ENCODE data around the gene SYT1.
"Not testable (repeated sequence)": the region's sequence is repeated elsewhere in the genome, so short reads cannot be mapped to it uniquely, and the experiment has no call there.

The SYT1 gene

DNA sequence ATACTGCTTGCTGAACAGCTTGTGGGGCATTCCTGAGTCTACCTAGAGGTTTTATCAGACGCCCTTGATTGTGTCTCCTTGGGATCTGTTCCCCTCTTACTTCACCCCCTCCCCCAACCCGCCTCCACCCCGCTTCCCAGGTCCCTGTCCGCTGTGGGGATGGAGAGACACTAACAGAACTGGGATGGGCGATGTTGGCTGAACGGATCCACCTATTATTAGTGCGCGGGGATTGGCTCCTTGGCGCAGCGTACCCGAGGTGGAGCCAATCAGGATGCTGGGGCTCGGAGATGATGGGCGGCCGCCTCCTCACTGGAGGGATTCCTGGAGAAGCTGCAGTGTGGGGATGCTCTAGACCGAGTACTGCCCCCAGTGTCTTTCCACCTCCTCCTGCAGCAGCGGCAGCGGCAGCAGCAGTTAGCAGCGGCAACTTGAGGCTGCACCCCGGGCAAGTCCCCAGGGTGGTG lies at the start of gene SYT1:
TSS of gene SYT1 (plus strand) at position 372 of the 467 bp plus-strand sequence.
- no peak for DNase-seq

DNA sequence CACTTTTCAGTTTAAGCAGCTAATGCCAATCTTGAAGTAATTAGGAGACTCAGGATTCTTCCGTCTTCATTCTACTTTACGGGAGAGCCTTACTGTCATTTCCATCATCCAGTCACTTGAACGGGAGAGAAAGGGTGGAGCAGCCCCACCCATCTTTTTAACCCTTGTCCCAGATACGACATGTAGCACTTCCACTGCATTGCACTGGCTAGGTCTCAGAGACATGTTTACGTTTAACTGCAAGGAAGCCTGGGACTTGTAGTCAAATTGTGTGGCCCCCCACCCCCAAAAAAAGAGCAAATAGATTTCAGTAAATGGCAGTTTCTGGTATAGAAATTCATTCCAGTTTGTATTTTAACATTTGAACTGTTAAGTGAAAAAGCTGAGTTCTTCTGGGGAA lies 46.1 kb upstream of the SYT1 start:
- DNase-seq: no peak

DNA sequence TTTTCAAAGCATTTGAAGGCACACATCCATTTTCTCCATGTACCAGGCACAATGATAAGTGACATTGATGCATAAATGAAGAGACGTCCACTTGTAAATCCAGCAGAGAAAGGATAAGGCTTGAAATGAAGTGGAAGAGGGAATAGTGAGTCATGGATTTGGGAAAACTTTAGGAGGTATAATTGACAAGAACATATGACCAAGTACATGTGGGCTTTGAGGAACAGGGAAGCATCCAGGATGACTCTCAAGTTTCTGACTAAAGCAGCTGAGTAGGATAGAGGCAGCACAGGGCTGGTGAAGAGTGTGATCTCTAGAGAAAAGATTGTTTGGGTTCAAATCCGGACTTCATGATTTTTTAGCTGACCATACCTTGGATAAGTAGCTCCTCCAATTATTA lies 43.6 kb upstream of the SYT1 start:
- DNase-seq: no peak

DNA sequence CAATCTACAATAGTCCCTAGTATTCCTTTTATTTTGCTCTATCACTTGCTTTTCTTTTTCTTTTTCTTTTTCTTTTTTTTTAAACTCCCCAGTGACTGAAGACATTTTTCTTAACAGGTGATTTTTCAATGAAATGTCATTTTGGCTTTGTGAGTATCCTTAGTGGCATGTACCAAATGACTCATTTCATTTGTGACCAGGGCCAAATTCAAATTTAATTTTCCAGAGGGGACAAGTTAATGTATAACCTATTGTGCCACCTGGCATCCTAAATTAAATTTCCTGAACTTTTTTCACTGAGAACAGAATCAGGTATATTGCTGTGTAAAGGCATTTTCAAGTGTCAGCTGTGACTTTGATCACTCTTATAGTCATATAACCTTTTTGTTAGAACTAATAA lies 39.7 kb upstream of the SYT1 start:
- no peak for DNase-seq

DNA sequence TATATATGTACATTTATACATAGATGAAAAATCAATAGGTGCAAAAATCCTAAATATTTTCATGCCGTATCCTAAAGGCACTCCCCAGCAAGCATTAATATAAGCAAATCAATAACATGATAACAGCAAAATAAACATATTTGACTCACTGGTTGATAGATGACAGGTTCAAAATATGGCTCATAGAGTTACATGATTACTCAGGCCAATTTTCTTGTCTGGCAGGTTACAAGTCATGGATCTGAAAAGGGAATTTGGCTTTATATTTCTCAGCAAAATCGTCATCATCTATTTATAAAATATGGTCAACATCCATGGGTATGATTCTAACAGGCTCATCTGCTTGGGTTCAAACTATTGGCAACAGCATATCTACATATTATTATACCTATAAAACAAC lies 34.9 kb upstream of the SYT1 start:
- DNase-seq: no peak

DNA sequence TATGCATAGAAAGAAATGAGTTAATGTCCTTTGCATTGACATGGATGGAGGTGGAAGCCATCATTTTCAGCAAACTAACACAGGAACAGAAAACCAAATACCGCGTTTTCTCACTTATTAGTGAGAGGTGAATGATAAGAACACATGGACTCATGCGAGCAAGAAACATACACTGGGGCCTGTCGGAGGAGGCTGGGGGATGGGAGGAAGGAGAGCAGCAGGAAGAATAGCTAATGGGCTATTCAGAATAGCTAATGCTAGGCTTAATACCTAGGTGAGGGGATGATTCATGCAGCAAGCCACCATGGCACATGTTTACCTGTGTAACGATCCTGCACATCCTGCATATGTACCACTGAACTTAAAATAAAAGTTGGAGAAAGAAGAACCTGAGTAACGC lies 29.1 kb upstream of the SYT1 start:
- DNase-seq: no peak

DNA sequence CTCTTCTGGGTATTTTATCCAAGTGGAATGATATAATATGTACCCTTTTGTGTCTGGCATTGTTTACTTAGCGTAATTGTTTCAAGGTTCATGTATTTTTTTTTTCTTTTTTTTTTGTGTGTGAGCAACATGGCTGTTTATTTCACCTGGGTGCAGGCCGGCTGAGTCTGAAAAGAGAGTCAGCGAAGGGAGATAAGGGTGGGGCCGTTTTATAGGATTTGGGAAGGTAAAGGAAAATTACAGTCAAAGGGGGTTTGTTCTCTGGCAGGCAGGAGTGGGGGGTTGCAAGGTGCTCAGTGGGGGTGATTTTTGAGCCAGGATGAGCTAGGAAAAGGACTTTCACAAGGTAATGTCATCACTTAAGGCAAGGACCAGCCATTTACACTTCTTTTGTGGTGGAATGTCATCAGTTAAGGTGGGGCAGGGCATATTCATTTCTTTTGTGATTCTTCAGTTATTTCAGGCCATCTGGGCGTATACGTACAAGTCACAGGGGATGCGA lies 24.0 kb upstream of the SYT1 start:
- not testable (repeated sequence) for DNase-seq

DNA sequence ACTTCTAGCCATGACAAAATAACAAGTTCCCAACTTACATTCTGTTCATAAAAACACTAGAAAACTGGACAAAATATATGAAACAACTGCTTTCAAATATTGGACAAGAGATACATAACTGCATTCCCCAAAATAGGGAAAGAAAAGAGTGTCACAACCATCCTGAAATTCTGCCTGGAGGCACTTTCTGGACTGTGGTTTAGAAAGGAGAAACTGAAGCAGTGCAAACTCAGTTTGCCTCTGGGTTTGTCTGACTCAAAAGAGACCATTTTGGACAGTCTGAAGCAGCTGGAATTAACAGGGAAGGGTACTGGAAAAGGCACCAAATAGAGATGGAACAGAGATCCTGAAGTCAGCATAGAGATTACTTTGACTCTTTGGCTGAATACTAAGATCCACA lies 11.3 kb upstream of the SYT1 start:
- DNase-seq: no peak

DNA sequence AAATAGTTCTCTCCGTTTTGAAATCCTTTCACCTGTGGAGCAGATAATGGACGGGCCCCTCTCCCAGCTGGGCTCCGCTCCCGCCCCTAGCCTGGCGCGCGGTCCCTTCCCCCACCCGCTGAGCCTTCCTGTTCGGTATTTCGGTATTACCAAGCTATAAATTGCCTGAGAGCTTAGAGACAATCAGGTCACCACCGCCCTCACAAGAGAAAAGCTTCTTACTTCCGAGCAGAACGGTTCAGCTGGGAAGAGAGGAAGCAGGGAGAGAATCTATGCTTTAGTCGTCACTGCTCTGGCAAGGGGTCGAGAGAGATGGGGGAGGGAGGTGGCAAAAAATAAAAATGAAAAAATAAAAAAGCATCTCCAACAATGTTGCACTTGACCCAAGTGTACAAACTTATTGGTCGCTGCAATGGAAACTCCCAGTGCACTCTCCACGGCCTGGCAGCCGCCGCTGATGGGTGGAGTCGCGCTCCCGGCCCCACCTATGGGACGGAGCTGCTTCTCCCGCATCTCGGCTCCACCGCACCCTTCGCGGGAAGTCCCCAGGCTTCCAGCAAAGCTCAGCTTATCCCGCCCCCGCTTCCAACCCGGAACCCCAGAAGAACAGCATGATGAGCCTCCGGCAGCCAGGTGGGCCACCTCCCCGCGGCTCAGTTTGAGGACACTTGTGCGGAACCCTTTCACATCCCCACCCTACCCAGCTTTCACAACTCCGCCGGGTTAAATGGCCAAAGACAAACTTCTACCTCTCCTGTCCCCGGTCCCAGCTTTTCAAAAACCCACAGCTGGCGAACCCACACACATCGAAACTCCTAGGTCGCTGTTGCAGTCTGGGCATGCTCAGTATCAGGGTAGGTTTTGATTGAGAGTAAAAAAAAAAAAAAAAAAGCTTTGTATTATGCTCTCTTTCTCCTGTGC lies 832 bp upstream of the SYT1 start:
- DNase-seq: no peak

DNA sequence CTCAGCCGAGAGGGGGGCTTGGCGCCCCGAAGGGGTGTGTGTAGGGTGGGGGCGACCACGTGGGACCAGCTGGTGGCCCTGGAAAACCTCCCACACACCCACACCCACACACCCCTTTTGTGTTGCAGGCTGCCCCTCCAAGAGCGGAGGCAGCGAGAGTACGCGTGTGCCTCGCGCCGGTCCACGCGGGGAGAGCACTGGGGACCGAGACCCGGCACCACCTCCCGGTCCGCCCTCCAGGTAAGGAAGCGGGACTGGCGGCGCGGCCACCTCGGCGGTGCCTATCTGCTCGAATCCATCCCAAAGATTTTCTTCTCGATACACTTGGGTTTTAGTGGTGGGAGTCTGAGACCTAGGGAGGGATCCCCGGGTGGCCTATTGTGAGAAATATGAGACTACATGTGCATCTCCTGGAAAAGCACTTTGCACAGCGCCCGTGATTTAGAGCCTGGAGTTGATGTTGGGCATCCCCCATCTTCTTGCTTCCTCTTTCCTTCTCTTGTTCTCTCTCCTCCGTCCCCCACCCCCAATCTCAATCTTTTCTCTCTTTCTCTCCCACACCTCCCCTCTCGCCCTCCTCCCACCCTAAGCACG lies 393 bp downstream of the SYT1 start:
- DNase-seq: no peak

DNA sequence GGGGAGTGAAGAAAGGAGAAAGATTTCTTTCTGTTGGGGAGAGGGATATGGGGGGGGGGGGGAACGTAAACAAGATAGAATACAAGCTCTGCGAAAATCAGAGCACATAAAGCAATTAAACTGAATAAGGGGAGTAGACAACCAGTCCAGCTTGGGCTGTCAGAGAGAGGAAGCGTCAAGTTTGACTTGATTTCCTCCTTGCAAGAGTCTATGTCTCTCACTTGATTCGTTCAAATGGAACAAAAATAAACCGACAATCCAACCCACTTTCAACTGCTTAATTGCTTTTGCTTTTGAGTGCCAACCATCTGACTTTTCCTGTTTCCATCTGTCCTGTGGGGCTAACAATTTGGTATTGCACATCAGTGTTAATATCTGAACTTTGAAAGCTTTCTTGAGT lies 942 bp downstream of the SYT1 start:
- DNase-seq: no peak

DNA sequence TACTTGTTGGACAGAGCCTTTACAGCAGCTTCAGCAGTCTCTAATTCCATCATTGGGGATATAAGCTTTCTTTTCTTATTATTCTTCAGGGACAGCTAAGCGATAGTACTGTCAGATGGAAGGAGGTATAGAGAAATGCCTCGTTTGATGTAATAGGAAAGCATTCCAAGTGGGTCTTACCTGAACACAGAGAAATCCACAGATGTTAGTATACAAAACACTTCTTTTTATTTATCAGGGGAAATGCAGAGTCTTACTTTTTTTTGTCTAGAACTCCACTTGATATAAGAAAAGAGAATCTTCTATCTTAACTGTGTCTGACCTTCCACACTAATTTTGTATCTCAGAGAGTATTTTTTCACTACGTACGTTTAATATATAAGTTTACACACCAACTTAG lies 1.9 kb downstream of the SYT1 start:
- DNase-seq: no peak

DNA sequence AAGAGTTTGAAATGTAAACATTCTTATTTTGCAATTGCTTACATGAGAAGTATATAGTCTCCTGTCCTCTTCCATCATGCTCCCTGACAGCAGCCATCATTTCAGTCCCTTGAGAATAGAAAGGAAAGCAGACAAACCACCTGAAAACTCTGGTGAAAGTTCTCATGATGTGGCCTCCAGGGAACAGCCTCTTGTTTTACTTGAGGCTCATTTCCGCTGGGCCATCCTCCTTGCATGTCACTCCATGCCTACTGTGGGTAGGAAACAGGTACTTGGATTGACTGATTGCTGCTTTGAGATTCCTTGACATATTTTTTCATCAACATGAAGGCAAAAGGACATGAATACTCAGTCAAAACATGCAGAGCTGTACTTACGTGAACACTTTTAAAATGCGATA lies 6.0 kb downstream of the SYT1 start:
- DNase-seq: no peak

DNA sequence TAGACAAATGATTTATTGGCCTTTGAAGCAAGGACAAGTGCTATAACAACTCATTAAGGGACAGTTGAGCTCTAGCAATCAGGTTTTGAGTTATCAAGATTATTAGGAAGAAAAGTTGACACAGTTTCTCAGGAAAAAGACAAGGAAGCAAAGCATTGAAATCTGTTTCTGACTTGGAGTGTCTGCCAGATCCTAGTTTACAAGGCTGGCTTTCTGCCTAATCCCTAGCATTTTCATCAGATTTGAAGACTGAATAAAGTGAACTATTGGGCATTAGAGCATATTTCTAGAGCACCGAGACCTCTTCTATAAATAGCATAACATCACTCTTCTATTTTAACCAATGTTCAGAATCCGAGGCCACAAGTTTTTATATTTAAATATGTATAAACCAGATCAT lies 7.0 kb downstream of the SYT1 start:
- DNase-seq: no peak

DNA sequence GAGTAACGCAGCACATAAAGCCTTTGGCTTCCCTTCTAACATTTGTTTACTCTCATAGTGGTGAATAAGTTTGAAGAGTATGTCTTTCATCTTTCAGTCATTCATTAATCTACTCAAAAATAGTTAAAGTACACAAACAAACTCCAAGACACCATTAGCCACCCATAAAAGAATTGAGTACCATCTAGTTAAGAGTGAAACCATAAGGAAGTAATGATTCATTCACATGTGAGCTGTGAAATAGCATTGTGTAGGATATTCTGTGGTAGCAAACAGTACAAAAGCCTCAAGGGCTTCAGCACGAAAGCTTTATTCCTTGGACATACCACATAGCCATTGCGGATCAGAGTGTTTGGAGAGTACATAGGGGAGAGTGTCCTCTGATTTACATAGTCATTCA lies 13.9 kb downstream of the SYT1 start:
- DNase-seq: no peak

DNA sequence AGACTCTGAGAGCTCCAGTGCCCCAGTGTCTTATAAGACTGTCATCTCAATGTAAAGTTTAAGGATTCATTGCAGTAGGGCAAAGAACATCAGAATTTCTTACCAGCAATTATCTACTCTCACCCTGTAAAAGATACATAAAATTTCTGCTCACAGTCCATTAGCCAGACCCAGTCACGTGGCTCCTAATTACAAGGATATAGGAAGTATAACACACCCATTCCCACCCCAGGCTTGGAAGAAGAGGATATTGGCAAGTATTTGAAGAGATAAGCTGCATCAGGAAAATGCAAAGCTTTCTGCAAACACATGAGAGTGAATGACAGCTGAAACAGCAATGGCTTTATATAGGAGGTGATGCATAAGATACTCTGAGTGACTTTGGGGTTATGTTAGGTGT lies 14.3 kb downstream of the SYT1 start:
- DNase-seq: no peak

DNA sequence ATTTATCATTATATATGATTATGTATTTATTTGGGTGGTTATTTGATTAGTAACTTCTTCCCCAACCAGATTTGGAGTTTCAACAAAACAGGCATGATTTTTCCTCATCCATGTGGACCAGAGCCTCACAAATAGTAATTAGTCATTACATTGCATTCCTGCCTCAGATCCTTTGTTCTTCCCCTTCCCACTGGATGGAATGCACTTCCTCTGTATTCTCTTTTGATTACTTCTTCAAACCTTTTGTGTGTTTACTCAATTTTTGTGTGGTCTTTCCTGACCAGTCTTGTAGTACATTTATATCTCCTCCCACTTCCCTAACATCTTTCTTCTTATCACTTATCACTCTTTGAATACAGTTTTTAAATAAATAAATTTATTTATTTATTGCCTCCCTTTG lies 15.5 kb downstream of the SYT1 start:
- no peak for DNase-seq

DNA sequence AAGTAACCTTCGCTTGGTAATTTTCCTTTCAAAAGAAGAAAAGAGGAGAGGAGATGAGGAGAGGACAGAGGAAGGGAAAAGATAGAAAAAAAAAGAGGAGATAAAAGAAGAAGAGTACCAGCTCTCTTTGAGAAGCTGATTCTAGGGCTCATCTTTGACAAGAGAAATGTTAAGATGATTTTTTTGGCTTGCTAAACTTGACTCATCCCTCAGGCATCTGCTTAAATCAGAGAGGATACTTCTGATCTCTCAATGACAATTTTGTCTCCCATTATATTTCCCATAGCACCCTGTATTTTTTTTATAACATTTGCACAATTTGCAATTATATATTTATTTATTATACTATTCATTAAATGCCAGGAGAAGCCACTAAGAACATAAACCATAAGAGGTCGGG lies 17.1 kb downstream of the SYT1 start:
- no peak for DNase-seq

DNA sequence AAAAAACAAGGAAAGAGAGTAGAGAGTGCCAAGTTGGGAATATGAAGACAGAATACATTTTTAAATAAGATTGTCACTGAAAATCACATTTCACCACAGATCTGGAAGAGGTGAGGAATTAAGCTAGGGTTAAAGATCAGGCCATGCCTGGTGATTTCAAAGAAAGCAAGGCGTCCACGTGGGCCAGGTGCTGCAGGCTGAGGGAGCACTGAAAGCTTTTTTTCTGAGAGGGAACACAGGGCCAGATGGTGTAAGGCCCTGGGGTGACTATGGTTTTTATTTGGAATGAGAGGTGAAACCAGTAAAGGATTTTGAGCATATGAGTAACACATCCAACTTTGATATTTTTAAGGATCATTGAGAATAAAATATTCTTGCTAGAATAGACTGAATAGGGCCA lies 20.9 kb downstream of the SYT1 start:
- no peak for DNase-seq

DNA sequence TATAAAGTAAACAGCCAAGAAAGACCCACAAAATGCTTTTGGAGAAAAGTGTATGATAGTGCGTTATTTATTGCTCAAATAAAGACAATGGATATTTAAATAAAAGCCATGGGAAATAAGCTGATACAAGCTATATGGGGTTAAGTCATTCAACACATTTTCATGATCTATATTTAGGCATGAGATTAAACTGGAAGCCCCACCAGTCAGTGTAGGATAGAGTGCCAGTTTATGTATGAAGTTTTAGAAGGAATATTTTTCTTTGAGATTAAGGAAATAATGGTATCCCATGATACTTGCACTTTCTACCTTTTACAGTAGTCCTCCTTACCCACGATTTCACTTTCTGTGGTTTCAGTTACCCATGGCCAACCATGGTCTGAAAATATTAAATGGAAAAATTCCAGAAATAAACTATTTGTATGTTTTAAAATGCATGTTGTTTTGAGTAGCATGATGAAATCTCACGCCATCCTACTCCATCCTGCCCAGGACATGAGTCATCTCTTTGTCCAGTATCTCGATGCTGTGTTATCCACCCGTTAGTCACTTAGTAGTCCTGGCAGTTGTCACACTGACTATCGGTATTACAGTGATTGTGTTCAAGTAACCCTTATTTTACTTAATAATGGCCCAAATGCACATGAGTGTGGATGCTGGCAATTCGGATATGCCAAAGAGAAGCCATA lies 22.3 kb downstream of the SYT1 start:
- DNase-seq: no peak

DNA sequence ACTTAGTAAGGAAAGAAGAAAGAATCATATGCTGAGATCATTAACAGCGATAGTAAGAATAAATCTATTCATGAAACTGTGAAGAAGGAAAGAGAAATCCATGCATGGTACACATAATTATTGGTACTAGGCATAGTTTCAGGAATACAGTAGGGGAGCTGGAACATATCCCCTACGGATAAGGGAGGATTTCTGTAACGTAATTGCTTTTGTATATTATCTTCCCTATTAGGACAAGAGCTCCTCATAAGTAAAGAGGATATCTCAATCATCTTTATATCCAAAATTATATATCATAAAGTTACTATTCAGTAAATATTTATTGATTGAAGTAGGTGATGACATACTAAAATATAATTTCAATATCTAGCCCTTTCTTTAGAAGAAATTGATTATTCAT lies 22.9 kb downstream of the SYT1 start:
- no peak for DNase-seq

DNA sequence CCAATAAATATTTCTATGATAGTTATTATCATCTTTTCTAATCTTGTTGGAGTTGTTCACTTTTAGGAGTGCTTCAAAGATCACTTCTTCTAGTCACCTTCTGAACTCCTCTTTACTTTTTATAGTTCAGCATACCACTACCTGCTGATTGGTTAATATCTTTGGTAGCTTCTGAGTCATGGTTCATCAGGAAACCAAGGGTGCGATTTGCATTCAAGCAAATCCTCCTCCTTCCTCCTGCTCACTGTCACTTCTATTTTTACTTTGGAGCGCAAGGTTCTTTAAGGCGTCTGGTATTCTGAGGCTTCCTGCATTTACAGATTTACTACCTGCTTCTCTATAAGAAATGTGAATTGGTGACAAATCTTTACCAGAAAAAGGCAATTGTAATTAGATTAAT lies 24.0 kb downstream of the SYT1 start:
- no peak for DNase-seq

DNA sequence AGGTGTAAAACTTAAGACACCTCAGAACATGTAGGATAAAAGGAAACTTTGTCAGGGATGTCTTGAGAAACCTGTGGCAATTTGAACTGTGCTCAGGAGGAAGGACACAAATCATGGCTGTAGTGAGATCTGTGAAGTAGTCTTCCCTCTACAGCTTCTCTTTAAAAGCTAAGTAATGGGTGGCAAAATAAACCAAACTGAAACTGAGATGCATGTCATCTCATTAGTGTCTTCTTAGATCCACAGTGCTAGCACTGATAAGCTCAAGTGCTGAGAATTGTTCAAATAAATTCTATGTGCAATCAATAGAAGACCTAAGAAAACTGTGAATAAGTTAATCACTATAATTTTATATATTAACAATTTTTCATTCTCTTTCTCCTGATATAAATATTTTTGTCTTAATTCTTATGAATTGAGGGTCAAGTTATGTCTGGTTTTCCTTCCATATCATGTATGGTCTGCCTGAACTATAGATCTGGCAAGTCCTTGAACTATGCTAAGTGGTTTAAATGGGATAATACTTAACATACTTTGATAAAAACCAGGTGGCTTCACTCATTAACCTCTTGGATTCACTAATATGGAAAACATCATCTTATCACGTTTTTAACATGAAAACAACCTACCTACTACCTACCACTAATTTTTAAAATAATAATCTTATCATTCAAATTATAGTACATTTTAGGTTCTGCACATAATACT lies 27.2 kb downstream of the SYT1 start:
- DNase-seq: no peak

Data from CD4-positive, alpha-beta T cell treated with Interferon gamma for 1 hour (primary cell).